Stimulated activated CD8-positive, alpha-beta memory T cell treated with anti-CD3 and anti-CD28 coated beads, Interleukin-7, amount 100 ng/mL, for 48 hours (primary cell): ENCODE measurements around the gene TIE1.

Source experiments
- DNase-seq, 2 donors: peaks; one replicate each; pipeline ENCODE4 v3.0.0-alpha.2; 2020; ENCODE audit warnings: low read depth in 1 of 2; ENCODE audit errors: extremely low read depth in 1 of 2

TIE1 gene

DNA sequence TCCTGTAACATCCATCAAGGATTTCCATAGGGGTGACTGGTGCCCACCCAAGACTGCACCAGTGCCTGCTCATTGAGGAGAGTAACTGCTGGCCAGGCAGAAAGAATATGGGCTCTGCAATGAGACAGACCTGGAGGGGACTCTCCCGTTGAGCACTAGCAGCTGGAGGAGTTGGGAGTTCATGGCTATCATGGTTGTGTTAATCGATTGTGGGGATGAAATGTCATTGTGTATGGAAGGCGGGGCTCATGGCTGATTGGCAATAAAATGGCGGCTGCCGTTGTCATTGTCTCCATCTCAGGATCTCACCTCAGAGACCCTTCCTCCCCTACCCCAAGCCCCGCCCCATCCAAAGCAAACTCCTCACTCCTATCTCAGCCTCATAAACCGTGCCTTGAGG, 27.1 kb upstream of the TIE1 start:
- no peak for DNase-seq

DNA sequence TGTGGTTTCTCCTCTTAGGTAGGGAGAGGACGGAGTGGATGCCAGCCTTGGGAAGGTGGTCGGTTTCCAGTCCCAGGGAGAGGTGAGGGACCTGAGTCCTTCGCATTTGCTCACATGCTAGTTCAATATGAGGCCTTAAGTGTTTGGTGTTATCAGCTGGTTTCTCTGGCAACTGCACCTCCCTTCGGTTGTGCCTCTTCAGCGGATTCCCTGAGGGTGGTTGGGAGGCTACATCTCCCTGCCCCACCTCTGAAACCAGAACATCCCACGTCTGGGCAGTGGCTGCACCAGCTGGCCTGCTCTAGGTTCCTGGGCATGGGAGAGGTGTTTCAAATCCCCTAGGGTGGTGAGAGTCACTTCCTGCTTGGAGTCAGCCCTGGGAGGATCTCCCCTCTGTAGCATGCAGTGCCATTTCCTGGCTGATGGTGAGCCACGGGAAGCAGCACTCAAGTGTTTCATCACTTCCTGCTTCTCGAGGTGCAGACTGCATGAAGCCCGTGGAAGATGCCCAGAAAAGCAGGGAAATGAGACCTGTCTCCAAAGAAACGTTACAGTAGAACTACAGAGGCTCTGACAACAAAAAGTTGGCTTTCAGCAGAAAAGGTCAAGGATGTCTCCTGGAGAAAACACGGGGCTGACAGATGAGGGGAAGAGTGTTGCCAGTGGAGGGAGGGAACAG, 26.5 kb upstream of the TIE1 start:
- no peak for DNase-seq

DNA sequence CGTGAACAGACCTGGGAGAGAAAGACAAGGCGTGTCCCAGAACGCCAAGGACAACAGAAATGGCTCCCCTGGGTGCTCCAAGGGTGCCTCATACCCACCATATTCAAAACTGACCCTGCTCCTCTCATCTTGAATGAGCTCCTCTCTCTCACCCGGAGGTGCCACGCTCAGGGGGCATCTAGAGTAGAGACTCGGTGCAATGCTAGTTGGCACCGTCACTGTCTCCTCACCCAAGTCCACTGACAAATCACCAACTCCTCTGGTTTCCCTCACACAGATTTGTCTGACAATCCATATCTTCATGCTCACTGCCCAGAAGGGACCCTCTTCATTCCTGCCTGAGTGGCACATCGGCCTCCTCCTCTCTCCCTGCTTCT, 26.0 kb upstream of the TIE1 start:
- DNase-seq, result no peak

DNA sequence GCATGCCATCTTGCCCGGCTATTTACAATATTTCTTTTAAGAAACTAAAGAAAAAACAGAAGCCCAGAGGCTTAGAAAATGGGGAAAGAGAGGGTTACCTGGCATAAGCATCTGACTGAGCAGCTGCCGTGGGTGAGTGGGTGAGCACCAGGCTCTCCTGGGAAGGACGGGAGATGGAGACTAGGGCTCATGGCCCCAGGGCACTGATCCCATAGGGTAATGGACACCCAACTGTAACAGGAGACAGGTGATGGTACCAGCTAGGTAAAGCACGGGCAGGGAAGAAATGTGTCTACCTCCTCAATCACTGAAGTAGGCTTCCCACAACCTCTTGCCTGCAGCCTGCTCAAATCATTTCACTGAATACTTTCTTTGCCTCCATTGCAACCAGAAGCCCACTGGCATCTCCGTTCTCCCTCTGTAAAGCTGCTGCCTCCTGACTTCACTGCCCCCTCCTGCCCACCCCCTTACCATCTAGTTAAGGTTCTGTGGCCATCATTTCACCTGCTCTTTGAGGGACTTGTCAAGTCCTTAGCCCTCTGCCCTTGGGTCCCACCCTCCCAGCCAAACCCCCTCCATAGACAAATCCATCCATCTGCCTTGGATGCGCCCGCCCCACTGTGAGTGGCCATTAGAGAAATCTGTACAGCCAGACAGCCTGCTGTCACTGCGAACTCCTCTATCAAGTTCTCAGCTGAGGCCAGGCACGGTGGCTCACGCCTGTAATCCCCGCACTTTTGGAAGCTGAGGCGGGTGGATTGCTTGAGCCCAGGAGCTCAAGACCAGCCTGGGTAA, 24.8 kb upstream of the TIE1 start:
- DNase-seq, result no peak

DNA sequence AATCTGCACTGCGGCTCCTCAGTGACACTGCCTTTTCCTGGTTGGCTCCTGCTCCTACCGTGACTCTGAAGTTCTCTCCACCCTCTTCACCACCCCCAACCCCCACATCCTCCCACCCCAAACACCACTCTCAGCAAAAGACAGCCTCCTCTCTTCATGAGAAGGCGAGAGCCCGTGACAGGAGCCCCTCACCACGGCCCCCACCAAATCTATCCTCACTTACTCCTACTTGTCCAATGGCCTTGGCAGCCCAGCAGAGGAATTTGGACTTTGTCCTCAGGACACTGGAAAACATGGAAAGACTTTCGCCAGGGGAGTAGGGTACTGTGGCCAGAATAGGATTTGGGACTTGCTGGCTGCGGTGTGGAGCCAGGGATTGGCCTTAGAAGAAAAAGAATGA, 24.1 kb upstream of the TIE1 start:
- DNase-seq, result no peak

DNA sequence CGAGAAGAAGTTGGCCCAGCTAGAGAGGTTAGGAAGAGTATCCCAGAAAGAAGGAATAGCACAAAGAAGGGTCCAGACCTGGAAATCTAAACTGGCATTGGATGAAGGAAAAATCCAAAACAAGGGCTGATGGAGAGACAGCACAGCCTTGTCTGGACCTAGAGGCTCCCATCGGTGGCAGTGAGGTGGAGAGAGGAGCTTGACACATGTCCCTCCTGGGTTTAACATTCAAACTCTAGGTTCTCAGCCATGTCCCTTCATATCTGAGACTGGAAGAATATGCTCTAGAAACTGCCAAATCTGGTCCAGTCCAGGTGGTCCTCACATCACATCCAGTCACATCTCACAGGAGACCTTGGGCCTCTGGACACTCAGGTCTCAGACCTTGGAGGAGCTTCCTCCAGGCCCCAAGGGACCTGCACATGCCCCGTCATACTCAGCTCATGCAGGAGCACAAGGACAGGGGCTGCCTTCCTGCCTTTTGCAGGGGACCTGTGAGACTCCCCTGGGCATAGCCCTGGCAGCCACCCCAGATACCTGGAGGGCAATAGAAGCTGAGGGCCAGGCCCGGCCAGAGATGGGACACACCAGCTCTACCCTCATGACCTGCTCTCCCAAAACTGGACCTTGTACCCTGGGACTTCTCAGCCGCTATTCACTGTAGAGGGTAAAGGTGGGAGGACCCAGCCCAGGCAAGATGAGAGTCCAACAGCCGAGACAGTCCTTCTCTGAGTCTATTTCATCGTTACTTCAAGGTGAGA, 23.5 kb upstream of the TIE1 start:
- DNase-seq, result no peak

DNA sequence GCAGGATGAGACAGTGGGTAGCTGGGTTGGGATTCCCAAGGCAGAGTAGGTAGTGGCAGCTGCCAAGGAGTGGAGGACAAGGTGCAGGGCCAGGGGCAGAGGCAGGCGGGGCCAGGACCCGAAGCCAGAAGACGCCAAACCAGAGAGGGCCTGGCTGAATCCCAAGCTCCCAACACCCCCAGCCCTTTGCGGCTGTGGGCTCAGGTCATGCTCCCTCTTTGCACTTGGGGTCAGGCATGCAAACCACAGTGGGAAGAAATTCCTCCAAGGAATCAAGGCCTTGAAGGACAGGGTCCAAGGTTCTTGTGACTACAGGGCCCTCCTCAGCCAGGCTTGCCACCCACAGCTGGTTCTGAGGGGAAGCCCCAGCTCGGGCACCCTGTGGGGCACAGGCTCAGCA, 21.6 kb upstream of the TIE1 start:
- no peak for DNase-seq

DNA sequence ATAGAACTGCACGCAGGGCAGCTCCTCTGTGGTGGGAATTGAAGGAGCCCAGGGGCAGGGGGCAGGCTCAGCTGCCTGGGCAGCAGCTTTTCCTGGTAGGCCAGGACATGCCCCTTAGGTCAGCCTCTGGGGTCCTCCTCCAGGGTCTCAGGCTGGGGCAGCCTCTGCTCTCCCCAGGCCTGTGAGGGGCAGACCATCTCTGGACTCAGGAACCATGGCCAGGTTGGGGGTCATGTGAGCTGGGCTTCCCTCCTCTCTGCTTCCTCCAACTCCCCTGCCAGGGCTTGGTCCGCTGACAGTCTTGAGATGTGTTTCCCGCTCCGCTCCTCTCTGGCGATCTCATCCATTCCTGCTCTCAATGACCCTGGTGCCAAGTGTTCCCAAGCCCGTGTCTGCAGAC, 21.1 kb upstream of the TIE1 start:
- no peak for DNase-seq

DNA sequence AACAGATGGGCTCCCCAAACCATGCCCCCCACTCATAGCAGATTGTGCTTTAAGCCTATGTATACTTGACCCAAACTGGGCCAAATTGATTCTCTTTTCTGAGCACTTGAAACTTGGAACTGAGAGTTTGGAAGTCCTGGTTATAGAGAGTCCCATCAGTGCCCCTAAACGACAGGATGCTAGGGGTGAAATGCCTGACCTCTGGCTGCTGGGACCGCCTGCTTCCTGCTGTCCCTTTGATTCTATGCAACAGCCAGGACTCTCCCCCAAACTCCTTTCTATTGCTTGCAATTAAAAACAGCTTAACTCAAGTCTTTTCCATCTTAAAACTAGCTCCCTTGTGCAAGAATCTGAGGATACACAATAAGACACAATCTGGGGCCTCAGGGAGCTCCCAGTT, 20.1 kb upstream of the TIE1 start:
- no peak for DNase-seq

DNA sequence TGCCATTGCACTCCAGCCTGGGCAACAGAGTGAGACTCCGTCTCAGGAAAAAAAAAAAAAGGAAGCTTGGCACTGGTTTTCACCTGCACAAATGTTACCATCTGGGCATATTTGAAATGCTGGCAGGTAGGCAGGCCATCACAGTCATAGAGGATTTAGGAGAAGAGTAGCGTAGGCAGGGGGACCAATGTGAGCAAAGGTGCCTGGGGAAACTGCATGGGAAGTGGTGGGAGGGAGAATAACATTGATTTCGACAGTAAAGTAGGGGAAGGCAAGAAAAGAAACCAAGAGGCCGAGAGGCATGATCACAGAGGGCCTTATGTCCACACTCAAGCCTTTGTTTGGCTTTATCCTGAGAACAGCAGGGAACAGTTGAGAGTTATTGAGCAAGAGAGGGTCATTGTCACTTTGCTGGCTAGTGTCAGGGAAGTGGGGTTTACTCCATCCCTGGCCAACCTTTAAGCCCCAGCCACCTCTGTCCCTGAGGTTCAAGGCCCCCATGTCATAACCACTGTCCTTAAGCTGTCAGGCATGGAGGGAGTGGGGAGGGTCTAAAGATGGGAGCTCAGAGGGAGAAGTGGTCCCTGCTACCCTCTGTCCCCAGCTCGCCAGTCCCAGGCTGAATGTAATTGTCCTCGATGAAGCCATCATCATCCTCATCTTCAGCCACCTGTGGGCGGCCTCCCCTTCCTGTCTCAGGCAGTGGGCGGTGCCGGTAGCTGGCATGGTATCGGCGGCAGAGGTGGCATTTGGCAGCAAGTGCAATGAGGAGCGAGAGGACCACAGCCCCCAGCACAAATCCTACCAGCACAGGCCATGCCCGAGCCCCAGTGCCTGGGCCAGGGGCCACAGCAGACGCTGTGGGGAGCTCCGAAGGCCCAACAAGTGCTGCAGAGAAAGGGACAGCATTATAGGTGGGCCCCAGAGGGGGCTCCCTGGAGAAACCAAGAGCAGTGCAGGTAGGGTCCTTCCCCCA, 18.3 kb upstream of the TIE1 start:
- DNase-seq, result no peak

DNA sequence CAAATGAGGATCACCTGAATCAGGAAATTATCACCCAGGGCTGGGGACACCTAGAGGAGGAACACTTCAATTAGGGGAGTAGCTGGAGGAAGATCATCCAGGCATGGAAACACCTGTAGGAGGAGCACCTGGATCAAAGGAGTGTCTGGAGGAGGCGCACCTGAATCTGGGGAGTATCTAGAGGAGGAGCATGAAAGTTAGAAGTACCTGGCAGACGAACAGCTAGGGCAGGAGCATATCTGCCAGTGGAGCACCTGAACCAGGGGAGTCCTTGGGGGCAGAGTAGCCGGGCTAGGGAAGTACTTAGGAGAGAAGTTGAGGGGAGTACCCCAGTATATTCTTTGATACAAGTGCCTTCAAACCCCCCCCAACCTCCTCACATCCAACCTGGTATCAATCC, 16.7 kb upstream of the TIE1 start:
- no peak for DNase-seq

DNA sequence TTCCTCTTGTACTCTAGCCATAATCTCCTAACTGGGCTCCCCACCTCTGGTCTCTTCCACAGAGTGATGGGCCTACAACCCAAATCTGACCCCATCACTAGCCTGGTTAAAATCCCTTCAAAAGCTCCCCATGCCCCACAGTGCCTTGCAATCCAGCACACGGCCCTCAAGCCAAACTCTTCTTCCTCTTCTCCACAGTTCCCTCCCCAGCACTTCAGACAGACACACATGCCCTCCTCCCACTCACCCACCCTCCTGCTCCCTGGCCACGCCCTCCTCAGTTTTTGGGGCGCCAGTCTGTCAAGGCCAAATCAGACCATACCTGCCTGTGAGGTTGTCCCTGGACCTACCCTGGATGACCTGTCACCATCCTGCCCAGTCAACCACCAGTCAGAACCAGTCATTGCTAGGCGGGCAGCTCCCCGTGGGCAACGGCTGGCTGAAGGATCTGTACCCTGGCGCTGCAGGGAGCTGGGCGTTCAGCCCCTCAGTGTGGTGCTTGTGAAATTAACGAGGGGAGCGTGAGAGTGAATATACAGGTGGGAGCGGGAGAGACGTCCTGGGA, 16.2 kb upstream of the TIE1 start:
- DNase-seq, result no peak

DNA sequence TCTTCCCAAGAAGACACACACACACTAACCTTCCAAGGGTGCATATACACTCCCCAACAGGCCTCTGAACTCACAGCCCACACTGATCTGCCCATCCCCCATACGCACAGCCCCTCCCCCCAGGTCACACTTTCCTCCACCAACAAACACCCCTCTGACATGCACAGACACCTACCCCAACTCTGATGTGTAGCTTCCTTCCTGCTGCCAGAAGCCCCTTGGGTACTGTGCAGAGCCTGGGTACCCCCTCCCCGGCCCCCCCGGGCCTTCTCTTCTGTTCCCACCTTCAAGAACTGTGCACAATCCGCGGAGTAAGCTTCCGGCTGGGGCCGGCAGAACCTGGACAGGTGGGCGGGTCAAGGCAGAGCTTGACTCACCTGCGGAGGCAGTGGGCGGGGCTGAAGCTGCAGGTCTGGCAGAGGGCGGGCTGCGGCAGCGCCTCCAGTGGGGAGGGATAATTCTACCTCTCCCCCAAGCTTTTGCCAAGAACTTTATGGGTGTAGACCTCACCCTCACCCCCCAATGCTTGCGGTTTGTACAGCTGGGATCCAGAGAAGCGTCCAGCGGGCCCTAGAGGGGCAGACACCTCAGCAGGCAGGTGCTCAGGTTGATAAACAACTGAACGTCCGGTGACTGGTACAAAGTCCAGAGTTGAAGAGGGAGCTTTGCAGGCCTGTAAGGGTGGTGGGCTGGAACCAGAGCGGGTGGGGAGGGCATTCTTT, 15.4 kb upstream of the TIE1 start, which contains the start of gene C1orf210:
C1orf210 (minus strand) TSS at position 313 of the 722 bp plus-strand sequence. CDS start 2,311 bp downstream, outside the sequence.
- no peak for DNase-seq

DNA sequence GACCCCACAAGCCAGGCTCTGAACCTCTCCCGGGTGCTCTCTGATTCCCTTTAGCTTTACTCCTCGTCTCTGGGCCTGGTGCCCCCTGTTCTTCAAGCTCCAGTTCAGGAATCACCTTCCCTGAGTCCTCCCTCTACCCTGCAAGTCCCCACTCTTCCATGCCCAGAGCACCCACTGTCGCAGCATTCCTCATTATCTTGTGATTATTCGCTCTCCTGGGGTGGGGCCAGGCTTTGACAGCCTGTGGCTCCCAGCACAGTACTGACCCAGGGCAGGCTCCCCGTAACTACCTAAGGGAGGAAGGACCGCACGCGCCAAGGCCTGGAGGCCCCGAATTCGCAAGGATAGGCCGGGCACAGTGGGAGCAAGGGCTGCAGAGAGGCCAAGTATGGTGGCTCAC, 14.7 kb upstream of the TIE1 start:
- no peak for DNase-seq

DNA sequence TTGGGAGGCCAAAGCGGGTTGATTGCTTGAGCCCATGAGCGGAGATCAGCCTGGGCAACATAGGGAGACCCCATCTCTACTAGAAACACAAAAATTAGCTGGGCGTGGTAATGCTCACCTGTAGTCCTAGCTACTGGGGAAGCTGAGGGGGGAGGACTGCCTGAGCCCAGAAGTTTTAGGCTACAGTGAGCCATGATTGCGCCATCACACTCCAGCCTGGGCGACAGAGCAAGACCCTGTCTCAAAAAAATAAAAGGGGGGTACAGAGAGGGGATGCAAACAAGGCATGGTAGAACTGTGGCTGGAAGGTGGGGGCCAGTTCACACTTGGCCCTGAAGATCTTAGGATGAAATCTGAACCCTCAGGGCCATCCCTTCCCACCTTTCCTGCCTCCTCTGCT, 14.2 kb upstream of the TIE1 start:
- no peak for DNase-seq

DNA sequence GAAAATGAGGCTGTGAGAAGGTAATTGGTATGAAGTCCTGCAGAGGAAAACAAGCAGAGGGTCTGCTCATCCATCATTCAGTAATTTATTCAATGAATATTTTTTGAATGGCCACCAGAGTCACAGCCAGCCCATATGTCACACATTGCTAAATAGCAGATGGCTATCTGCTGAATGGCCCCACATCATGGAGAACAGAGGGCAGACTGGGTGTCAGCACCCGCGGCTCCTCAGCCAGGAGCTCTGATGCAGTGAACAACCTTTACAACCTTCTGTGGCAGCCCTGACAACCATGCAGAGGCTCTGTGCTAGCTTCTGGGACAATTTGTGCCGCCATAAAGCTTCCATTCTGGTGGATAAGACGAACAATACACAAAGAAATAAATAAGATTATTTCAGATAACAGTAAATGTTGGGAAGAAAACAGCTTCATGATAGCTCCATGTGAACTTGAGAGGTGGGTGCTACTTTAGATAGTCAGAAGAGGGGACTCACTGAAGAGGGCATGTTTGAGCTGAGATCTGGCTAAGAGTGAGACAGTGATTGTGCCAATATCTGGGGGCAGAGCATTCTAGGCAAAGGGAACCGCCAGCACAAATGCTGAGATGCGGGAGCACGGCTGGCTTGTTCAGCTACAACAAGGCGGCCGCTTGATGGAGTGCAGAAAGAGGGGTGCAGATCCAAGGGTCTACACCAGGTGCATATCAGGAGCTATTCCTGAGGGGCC, 12.6 kb upstream of the TIE1 start:
- no peak for DNase-seq

DNA sequence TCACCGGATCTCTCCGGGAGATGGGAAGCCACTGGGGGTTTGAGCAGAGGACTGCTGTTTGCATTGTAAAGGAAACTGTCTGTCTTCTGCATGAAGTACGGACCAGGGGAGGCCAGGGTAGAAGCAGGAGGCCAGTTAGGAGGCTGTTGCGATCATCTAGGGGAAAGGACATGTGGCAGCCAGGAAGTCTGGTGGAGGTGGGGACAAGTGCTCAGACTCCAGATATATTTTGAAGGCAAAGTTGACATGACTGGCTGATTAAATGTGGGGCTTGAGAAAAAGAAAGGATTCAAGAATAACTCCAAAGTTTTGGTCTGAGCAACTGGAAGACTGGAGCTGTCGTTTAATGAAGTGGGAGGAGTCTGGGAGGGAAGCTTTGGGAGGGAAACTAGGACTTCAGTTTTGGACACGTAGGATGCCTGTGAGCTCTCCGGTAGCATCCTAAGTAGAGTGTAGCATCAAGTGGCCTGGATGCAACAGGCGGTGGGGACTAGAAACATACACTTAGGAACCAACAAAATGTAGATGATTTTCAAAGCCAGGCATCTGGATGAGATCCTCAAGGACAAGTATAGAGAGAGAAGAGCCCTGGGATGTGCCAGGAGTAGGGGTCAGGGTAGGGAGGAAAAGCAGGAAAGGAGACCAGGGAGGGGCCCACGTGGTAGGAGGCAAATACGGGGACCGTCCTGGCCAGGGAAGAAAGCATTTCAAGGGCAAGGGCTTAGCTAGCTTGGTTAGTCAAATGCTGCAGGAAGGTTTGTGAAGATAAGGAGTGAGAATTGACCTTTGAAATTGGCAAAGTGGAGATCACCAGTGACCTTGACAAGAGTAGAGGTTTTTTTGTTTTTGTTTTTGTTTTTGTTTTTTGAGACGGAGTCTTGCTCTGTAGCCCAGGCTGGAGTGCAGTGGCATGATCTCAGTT, 11.7 kb upstream of the TIE1 start:
- no peak for DNase-seq

DNA sequence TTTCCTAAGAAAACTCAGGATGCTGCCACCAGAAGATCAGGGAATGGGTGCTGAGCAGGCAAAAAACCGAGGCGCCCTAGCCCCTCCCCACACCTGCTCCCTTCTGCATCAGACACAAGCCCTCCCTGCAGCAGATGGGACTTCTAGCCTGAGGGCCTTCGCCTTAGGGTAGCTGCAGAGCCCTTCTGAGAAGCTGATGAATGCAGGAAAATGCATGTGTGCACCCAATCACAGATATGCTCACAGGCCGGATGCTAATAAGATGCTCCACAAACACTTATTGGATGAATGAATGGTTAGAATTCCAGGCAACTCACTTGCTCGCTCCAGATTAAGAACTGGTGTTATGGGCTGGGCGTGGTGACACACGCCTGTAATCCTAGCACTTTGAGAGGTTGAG, 8.6 kb upstream of the TIE1 start:
- no peak for DNase-seq
